Measurements from ENCODE around the gene SLFNL1.

Gene SLFNL1

GRCh38 chr1:41013796-41014195 is 7.7 kb downstream of the SLFNL1 start:
- no peak for DNase-seq
- peaks cover 97% of the 10 kb centered on the region for H3K36me3 Mint-ChIP-seq (ENCODE audit: low read depth)
- H3K9me3 Mint-ChIP-seq, result no peaks in the 10 kb centered on the region
- peaks cover 6% of the 10 kb centered on the region for H3K4me1 Mint-ChIP-seq (ENCODE audit: low read depth)
- H3K27me3 Mint-ChIP-seq, result no peaks in the 10 kb centered on the region
- peak overlapping the region; percentile 5 for H3K27ac Mint-ChIP-seq
- H3K4me3 Mint-ChIP-seq, result no peak overlapping the region

GRCh38 chr1:41013024-41013423 is 8.5 kb downstream of the SLFNL1 start:
- Mint-ChIP-seq H3K36me3 (ENCODE audit: low read depth) (peaks cover 98% of the 10 kb centered on the region), H3K27ac (no peak overlapping the region)

GRCh38 chr1:41010345-41010744 is 11.2 kb downstream of the SLFNL1 start:
- Mint-ChIP-seq H3K27me3 (no peaks in the 10 kb centered on the region), H3K9me3 (no peaks in the 10 kb centered on the region), H3K4me3 (no peak overlapping the region), H3K36me3 (ENCODE audit: low read depth) (peaks cover 99% of the 10 kb centered on the region), H3K4me1 (ENCODE audit: low read depth) (peaks cover 6% of the 10 kb centered on the region), H3K27ac (no peak overlapping the region)
- DNase-seq, result no peak

More at GRCh38 chr1:41013024-41013423, 8.5 kb downstream of the SLFNL1 start:
- Mint-ChIP-seq H3K9me3 (no peaks in the 10 kb centered on the region), H3K4me3 (no peak overlapping the region), H3K4me1 (ENCODE audit: low read depth) (peaks cover 6% of the 10 kb centered on the region), H3K27me3 (no peaks in the 10 kb centered on the region)
- DNase-seq, result no peak

- Mint-ChIP-seq H3K27me3 (no peaks in the 10 kb centered on the region), H3K9me3 (no peaks in the 10 kb centered on the region), H3K4me1 (ENCODE audit: low read depth) (peaks cover 6% of the 10 kb centered on the region), H3K36me3 (ENCODE audit: low read depth) (peaks cover 99% of the 10 kb centered on the region), H3K4me3 (no peak overlapping the region), H3K27ac (peak overlapping the region; percentile 14)
- DNase-seq, result no peak
Observed at GRCh38 chr1:41009466-41009865, 12.1 kb downstream of the SLFNL1 start.

GRCh38 chr1:41006942-41007865 is 14.3 kb downstream of the SLFNL1 start:
- Mint-ChIP-seq H3K36me3 (ENCODE audit: low read depth) (peaks cover 100% of the 10 kb centered on the region), H3K9me3 (no peaks in the 10 kb centered on the region), H3K4me3 (no peak overlapping the region), H3K27me3 (no peaks in the 10 kb centered on the region), H3K27ac (peak overlapping the region; percentile 41), H3K4me1 (ENCODE audit: low read depth) (peaks cover 18% of the 10 kb centered on the region)
- DNase-seq, result no peak

GRCh38 chr1:41005876-41006275 is 15.6 kb downstream of the SLFNL1 start:
- Mint-ChIP-seq H3K27me3 (no peaks in the 10 kb centered on the region), H3K4me3 (no peak overlapping the region), H3K27ac (no peak overlapping the region), H3K9me3 (no peaks in the 10 kb centered on the region), H3K4me1 (ENCODE audit: low read depth) (peaks cover 29% of the 10 kb centered on the region), H3K36me3 (ENCODE audit: low read depth) (peaks cover 99% of the 10 kb centered on the region)
- no peak for DNase-seq

GRCh38 chr1:41003640-41004220 is 17.8 kb downstream of the SLFNL1 start:
- H3K27ac Mint-ChIP-seq, result peak overlapping the region; percentile 65
- H3K36me3 Mint-ChIP-seq (ENCODE audit: low read depth), result peaks cover 97% of the 10 kb centered on the region
- no peaks in the 10 kb centered on the region for H3K9me3 Mint-ChIP-seq

GRCh38 chr1:41003127-41003639 is 18.3 kb downstream of the SLFNL1 start:
- H3K36me3 Mint-ChIP-seq (ENCODE audit: low read depth), result peaks cover 97% of the 10 kb centered on the region
- no peak overlapping the region for H3K4me3 Mint-ChIP-seq
- H3K27ac Mint-ChIP-seq, result peak overlapping the region; percentile 65
- H3K4me1 Mint-ChIP-seq (ENCODE audit: low read depth), result peaks cover 35% of the 10 kb centered on the region
- H3K9me3 Mint-ChIP-seq, result no peaks in the 10 kb centered on the region
- H3K27me3 Mint-ChIP-seq, result no peaks in the 10 kb centered on the region
- no peak for DNase-seq

More at GRCh38 chr1:41003640-41004220, 17.8 kb downstream of the SLFNL1 start:
- H3K4me1 Mint-ChIP-seq (ENCODE audit: low read depth), result peaks cover 35% of the 10 kb centered on the region
- H3K27me3 Mint-ChIP-seq, result no peaks in the 10 kb centered on the region
- peak; percentile 81 for DNase-seq
- H3K4me3 Mint-ChIP-seq, result no peak overlapping the region

- Mint-ChIP-seq H3K27ac (no peak overlapping the region), H3K27me3 (no peaks in the 10 kb centered on the region), H3K9me3 (no peaks in the 10 kb centered on the region), H3K4me3 (no peak overlapping the region), H3K36me3 (ENCODE audit: low read depth) (peaks cover 96% of the 10 kb centered on the region), H3K4me1 (ENCODE audit: low read depth) (peaks cover 33% of the 10 kb centered on the region)
- DNase-seq, result no peak
Observed at GRCh38 chr1:40998668-40999067, 22.9 kb downstream of the SLFNL1 start.

- DNase-seq, result no peak
- no peak overlapping the region for H3K4me3 Mint-ChIP-seq
- no peak overlapping the region for H3K27ac Mint-ChIP-seq
- H3K9me3 Mint-ChIP-seq, result no peaks in the 10 kb centered on the region
- peaks cover 20% of the 10 kb centered on the region for H3K4me1 Mint-ChIP-seq (ENCODE audit: low read depth)
- no peaks in the 10 kb centered on the region for H3K27me3 Mint-ChIP-seq
- H3K36me3 Mint-ChIP-seq (ENCODE audit: low read depth), result peaks cover 95% of the 10 kb centered on the region
Observed at GRCh38 chr1:40997096-40997495, 24.4 kb downstream of the SLFNL1 start.

GRCh38 chr1:40989066-40989465 is 32.5 kb downstream of the SLFNL1 start:
- Mint-ChIP-seq H3K4me3 (no peak overlapping the region), H3K27me3 (no peaks in the 10 kb centered on the region), H3K36me3 (ENCODE audit: low read depth) (peaks cover 99% of the 10 kb centered on the region)

GRCh38 chr1:40988280-40988679 is 33.2 kb downstream of the SLFNL1 start:
- H3K27ac Mint-ChIP-seq, result no peak overlapping the region

More at GRCh38 chr1:40989066-40989465, 32.5 kb downstream of the SLFNL1 start:
- Mint-ChIP-seq H3K27ac (no peak overlapping the region), H3K9me3 (no peaks in the 10 kb centered on the region), H3K4me1 (ENCODE audit: low read depth) (peaks cover 29% of the 10 kb centered on the region)
- DNase-seq, result no peak

GRCh38 chr1:40987439-40988276 is 33.9 kb downstream of the SLFNL1 start:
- H3K4me1 Mint-ChIP-seq (ENCODE audit: low read depth), result peaks cover 43% of the 10 kb centered on the region
- peaks cover 99% of the 10 kb centered on the region for H3K36me3 Mint-ChIP-seq (ENCODE audit: low read depth)
- H3K9me3 Mint-ChIP-seq, result no peaks in the 10 kb centered on the region
- no peak for DNase-seq
- no peaks in the 10 kb centered on the region for H3K27me3 Mint-ChIP-seq
- no peak overlapping the region for H3K4me3 Mint-ChIP-seq
- peak overlapping the region; percentile 22 for H3K27ac Mint-ChIP-seq

More at GRCh38 chr1:40988280-40988679, 33.2 kb downstream of the SLFNL1 start:
- Mint-ChIP-seq H3K36me3 (ENCODE audit: low read depth) (peaks cover 99% of the 10 kb centered on the region), H3K9me3 (no peaks in the 10 kb centered on the region), H3K4me1 (ENCODE audit: low read depth) (peaks cover 37% of the 10 kb centered on the region), H3K27me3 (no peaks in the 10 kb centered on the region), H3K4me3 (no peak overlapping the region)
- DNase-seq, result no peak

- H3K27me3 Mint-ChIP-seq, result no peaks in the 10 kb centered on the region
- peak overlapping the region; percentile 22 for H3K27ac Mint-ChIP-seq
- peaks cover 47% of the 10 kb centered on the region for H3K4me1 Mint-ChIP-seq (ENCODE audit: low read depth)
- no peak for DNase-seq
- no peaks in the 10 kb centered on the region for H3K9me3 Mint-ChIP-seq
- no peak overlapping the region for H3K4me3 Mint-ChIP-seq
- H3K36me3 Mint-ChIP-seq (ENCODE audit: low read depth), result peaks cover 100% of the 10 kb centered on the region
Observed at GRCh38 chr1:40986956-40987355, 34.6 kb downstream of the SLFNL1 start.
